PC-9 (cell line): ENCODE results near the gene CALCOCO2.

Experiments used
- CTCF ChIP-seq: fragments of 200-600 bp; sonication (generic); conservative IDR thresholded peaks from 2 replicates; pipeline ENCODE4 v1.6.1; 2017; ENCODE audit warnings: mixed run types, antibody characterized with exemption, mild to moderate bottlenecking, moderate library complexity
- EZH2 ChIP-seq: fragments of 200-600 bp; sonication (generic); IDR thresholded peaks from 2 replicates; pipeline ENCODE4 v1.8.0; 2017; ENCODE audit warnings: antibody characterized with exemption, low read depth

- TF ChIP-seq CTCF (no peak), EZH2 (no peak)
Measured at GRCh38 chr17:48787828-48788227, 43.0 kb upstream of the CALCOCO2 start.
